GM12891 (cell line): ENCODE measurements around the gene IRF5.
A peak's percentile ranks its signal among the peaks of the same experiment; 100 is the strongest.
"Not testable (repeated sequence)": the region's sequence is repeated elsewhere in the genome, so short reads cannot be mapped to it uniquely, and the experiment has no call there.

Source experiments
- DNase-seq: peaks from one replicate; pipeline ENCODE4 v3.0.0; 2011; ENCODE audit warnings: low spot score; ENCODE audit not compliant: insufficient read length
- FAIRE-seq: peaks from 2 replicates; lab custom pipeline; 2011; peaks lifted over from hg19 to GRCh38; lab: Jason Lieb, UNC
- PAX5 ChIP-seq: IDR thresholded peaks from 2 replicates; pipeline ENCODE4 v1.6.1; 2011; ENCODE audit warnings: low read length, moderate library complexity, mild to moderate bottlenecking; ENCODE audit not compliant: insufficient read depth, severe bottlenecking
- POLR2A ChIP-seq: IDR thresholded peaks from 2 replicates; pipeline ENCODE4 v1.6.1; 2011; ENCODE audit warnings: low read depth, low read length, control low read depth
- POLR2AphosphoS5 ChIP-seq: IDR thresholded peaks from 2 replicates; pipeline ENCODE4 v1.6.1; 2011; ENCODE audit warnings: low read depth, low read length, control low read depth
- POU2F2 ChIP-seq: IDR thresholded peaks from 2 replicates; pipeline ENCODE4 v1.6.1; 2011; ENCODE audit warnings: low read depth, mild to moderate bottlenecking, control low read depth, low read length, moderate library complexity
- SPI1 ChIP-seq: IDR thresholded peaks from 2 replicates; pipeline ENCODE4 v1.6.1; 2011; ENCODE audit warnings: low read depth, low read length, control low read depth
- TAF1 ChIP-seq: IDR thresholded peaks from 2 replicates; pipeline ENCODE4 v1.6.1; 2011; ENCODE audit warnings: low read depth, low read length, control low read depth

The IRF5 gene

DNA sequence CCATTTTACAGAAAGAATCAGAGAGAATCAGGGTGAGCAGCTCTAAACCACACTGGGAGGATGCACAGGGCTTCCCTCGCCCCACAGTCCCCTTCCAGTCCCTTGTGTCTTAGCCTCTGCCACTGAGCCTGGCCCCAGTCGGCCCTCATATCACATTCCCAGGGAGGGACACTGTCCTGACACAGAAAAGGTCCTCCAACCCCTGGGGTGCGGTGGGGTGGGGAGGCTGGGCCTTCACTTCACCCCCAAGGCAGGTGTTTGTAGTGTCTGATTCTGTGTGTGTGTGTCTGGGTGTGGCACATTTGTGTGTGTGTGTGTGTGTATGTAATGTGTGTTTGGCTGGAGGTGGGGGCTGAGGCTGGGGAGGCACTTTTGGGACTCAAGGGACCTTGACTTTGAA lies 25.4 kb upstream of the IRF5 start:
- no peak for DNase-seq
- no peak for FAIRE-seq
- TF ChIP-seq SPI1 (no peak), POLR2A (no peak), PAX5 (no peak), TAF1 (no peak), POU2F2 (no peak), POLR2AphosphoS5 (no peak)

DNA sequence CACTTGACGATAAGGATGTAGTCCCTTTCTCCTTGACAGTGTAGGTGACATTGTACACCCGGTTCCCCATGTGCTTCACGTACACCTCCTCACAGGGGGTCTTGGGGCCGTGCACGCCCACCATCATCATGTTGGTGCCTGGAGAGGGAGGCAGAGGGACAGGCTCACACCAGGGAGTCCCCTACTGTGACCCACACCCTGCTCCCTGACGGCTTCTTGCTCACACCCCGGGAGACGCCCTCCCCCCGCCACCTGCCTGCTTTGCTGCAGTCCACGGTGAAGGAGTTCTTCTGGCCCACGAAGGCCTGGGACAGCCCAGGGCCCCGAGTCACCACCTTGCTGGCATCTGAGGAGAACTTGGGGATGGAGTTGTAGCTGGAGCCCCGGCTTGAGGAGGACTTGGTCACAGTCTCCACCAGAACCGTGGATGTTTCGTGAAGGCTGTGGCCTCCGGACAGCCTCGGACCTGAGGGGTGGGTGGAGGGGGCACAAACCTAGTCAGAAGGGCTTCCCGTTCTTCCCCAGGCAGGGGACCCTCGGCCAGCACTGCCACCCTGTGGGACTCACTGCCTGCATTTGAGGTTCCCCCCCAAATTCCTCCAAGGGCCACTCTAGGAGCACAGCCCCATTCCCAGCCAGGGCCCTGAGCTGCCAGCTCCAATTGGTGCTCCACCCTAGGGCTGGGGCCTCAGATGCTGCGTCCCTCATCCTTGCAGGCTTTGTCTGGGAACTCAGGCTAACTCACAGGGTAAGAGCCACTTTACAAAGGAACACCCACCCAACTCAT lies 24.8 kb upstream of the IRF5 start:
- DNase-seq, result not testable (repeated sequence)
- peak; percentile 63 for FAIRE-seq

DNA sequence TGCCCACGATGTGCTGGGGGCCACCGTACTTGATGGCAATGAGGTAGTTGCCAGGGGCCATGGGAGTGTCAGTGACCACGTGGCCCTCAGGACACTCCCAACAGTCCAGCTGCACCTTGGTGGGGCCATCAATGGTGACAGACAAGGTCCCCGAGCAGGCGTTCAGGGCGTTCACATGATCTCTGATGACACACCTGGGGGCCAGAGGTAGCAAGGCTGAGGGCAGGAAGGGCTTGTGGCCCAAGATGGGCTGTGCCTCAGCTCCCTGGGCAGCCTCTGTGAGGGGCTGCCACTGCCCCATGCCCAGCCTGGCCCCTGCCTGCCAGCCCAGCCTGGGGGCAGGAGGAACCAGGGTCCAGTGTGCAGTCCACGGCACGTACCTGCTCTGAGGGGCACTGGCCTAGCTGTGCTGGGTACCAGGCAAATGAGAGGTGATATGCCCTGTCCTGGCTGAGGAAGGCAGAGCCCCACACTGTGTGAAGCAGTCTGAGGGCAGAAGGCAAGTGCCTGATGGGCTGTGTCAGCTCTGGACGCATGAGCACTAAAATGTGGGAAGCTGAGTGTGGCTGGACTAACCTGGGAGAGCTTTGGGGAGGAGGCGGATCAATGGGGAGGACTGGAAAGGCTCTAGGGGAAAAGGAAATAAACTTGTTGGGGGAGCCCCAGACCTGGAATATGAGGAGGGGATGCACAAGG lies 23.7 kb upstream of the IRF5 start:
- TF ChIP-seq SPI1 (no peak), POLR2AphosphoS5 (no peak)
- DNase-seq (no peak), FAIRE-seq (peak; percentile 52)

DNA sequence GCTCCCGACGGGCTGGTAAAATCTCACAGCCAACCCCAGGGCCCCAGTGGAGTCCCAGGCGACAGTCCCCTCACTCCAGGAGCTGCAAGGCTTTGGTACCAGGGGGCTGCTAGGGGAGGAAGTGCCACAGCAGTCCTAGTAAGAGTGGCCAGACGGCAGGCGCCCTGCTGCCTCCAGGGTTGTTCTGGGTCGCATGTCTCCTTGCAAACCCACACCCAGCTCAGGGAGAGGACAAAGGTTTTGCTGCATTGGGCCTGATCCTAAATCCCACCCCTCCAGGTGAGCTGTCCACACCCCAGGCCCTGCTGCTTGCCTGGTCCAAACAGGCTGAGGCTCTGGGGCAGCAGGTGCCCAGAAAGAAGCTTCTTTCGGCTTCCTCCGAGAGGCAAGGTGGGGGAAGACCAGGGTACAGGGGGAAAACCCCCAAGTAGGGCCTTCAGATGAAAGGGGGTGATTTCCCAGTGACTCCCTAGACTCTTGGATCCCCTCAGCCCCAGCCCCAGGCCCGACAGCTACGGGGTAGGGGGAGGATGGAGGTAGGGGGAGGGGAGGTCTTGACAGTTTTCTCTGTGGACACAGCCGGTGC lies 23.1 kb upstream of the IRF5 start:
- DNase-seq (no peak), FAIRE-seq (peak; percentile 68)
- TF ChIP-seq SPI1, result peak; percentile 66
- TF ChIP-seq POLR2A, result no peak
- no peak for TF ChIP-seq POLR2AphosphoS5
- TF ChIP-seq PAX5, result no peak

DNA sequence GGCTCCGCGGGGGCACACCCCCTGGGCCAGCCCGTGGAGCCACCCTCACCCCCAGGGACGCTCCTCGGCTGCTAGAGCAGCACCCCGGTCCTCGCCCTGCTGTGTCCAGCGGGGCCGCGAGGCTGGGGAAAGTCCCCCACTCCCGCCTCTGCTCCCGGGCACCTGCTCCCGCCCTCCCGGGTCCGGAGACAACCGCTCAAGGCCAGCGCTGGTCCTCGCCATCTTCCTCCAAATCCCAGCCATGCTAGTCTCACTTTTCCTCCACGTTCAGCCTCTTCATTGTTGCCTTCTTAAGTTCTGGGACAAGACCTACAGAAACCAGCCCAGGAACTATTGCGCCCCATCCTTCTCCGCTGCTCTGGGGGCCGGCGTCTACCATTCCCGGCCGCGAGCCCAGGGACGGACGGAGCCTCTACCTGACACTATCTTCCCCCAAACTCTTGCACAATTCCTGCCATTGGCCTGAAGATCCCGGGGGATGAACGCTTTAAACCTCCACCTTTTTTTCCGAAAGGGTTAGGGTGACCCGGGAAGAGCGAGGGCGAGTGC lies 22.4 kb upstream of the IRF5 start:
- DNase-seq (no peak), FAIRE-seq (peak; percentile 41)
- TF ChIP-seq POLR2AphosphoS5 (no peak), TAF1 (no peak), SPI1 (no peak), POU2F2 (no peak), POLR2A (no peak), PAX5 (no peak)

DNA sequence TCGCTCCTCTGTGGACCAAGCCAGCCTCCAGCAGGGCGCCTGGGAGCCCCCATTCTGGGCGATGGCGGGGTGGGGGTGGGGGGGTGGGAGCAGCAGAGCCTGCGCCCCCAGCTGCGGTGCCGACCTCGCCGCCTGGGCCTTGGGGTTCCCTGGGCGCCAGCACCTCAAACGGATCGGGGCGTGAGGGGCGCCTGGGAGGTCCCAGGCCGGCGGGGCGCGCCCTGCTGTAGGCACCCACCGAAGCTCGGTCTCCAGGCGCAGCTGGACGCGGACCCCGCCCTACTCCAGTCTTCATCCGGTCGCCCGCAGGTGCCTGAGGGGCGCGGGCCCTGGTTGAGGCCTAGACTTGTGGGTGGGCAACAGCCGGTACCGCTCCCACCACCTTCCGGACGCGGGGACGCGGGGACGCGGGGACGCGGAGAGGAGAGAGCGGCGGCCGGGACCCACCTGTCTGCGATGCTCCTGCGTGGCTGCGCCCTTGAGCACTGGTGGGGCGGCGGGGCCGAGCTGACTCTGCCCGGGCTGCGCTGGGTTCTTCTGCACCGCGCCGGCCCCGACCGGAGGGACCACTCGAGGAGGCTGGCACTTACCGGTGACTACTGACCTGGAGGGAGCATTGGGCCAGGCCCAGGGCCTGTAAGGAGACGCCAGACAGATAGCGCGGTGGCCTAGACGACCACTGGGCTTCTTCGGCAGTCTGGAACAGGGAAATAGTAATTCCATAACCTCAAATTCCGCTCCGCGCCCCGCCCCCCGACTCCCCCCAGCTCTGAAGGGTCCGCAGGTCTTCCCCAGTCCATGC lies 21.7 kb upstream of the IRF5 start:
- TF ChIP-seq POU2F2 (no peak), POLR2A (no peak), PAX5 (no peak), SPI1 (no peak), TAF1 (no peak), POLR2AphosphoS5 (no peak)
- FAIRE-seq, result no peak
- DNase-seq, result no peak

DNA sequence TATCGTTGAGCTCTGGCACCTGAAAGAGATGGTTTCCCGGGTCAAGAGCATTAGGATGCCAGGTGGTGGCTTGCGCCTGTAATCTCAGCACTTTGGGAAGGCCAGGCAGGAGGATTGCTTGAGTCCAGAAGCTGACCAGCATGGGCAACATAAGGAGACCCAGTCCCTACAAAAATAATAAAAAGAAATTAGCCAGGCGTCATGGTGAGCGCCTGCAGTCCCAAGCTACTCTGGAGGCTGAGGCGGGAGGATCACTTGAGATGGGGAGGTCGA lies 21.1 kb upstream of the IRF5 start:
- DNase-seq (no peak), FAIRE-seq (no peak)
- no peak for TF ChIP-seq PAX5

DNA sequence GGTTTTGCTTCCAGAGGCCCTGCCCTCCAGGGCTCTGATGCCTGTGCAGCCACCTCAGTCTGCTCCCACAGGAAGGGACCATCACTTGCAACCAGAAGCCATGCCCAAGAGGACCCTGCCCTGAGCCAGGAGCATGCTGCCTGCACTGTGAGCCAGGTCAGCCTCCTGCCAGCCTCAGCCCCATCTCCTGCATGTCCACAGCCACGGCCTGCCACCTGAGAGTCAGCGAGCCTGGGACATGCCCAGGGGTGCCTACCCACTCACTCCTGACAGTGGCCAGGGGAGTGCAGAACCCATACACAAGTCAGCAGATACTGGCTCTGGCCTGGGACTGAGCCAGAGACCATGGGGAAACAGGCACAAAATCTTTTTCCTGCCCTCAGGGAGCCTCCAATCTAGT lies 20.6 kb upstream of the IRF5 start:
- no peak for DNase-seq
- no peak for TF ChIP-seq POLR2AphosphoS5
- no peak for TF ChIP-seq PAX5
- TF ChIP-seq SPI1, result no peak
- TF ChIP-seq POU2F2, result no peak
- TF ChIP-seq POLR2A, result no peak
- no peak for TF ChIP-seq TAF1
- no peak for FAIRE-seq

DNA sequence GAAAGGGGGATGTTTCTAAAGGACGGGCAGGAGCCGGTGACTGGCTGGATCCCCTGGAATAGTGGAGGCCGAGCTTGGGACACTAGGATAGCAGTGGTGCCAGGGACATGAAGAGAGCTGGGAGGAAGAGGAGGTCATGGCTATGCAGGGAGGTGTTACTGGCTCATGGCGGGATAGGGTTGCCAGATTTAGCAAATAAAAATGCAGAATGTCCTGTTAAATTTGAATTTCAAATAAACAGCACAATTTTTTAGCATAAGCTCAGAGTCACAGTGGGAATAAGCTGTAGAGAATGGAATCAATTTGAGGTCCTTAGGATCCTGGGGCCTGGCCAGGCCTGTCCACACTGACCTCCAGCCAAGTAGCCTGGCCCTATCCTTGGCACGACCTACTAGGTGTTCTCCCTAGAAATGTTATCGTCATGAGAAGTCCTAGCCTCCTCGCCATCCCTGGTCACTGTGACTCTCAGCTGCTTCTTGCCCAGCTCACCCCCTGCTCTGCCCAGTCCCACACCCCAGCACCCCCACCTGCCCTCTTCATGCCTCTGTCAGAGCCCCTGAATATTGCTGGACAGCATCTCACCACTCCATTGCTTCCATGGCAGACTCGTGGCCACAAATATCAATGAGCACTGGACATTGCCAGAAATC lies 19.6 kb upstream of the IRF5 start:
- no peak for FAIRE-seq
- TF ChIP-seq POU2F2 (no peak), POLR2A (no peak), POLR2AphosphoS5 (no peak), PAX5 (no peak)

DNA sequence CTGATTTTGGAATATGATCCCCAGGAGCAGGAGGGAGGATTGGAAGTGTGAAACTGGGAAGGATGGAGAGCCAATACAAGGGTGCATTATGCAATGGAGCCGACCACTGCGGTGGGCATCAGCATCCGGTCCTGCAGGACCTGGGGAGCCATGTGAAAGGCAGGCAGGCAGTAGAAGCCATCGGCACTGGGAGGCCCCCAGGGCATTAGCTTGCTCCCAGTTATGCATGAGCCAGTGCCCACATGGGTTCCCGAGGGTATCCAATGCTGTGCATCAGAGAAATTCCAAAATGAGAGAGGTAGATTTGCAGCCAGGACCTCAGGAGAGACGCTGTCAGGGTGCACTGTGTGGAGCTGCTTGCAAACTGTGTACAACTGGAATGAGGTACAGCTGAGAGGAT lies 18.5 kb upstream of the IRF5 start:
- TF ChIP-seq POLR2AphosphoS5 (no peak), POLR2A (no peak), PAX5 (no peak), SPI1 (no peak), TAF1 (no peak), POU2F2 (no peak)
- DNase-seq (no peak), FAIRE-seq (no peak)

More for the DNA sequence above, 19.6 kb upstream of the IRF5 start:
- no peak for DNase-seq
